Activated CD8-positive, alpha-beta memory T cell treated with anti-CD3 and anti-CD28 coated beads for 48 hours (primary cell): ENCODE results near the gene ACP7.
"Not testable (repeated sequence)": the region's sequence is repeated elsewhere in the genome, so short reads cannot be mapped to it uniquely, and the experiment has no call there.

Experiments used
- DNase-seq, 3 experiments: peaks; one replicate each; pipeline ENCODE4 v3.0.0-alpha.2; 2020; ENCODE audit warnings: low read depth in 2 of 3, low spot score in 2 of 3

The ACP7 gene, protein sequence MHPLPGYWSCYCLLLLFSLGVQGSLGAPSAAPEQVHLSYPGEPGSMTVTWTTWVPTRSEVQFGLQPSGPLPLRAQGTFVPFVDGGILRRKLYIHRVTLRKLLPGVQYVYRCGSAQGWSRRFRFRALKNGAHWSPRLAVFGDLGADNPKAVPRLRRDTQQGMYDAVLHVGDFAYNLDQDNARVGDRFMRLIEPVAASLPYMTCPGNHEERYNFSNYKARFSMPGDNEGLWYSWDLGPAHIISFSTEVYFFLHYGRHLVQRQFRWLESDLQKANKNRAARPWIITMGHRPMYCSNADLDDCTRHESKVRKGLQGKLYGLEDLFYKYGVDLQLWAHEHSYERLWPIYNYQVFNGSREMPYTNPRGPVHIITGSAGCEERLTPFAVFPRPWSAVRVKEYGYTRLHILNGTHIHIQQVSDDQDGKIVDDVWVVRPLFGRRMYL

DNA sequence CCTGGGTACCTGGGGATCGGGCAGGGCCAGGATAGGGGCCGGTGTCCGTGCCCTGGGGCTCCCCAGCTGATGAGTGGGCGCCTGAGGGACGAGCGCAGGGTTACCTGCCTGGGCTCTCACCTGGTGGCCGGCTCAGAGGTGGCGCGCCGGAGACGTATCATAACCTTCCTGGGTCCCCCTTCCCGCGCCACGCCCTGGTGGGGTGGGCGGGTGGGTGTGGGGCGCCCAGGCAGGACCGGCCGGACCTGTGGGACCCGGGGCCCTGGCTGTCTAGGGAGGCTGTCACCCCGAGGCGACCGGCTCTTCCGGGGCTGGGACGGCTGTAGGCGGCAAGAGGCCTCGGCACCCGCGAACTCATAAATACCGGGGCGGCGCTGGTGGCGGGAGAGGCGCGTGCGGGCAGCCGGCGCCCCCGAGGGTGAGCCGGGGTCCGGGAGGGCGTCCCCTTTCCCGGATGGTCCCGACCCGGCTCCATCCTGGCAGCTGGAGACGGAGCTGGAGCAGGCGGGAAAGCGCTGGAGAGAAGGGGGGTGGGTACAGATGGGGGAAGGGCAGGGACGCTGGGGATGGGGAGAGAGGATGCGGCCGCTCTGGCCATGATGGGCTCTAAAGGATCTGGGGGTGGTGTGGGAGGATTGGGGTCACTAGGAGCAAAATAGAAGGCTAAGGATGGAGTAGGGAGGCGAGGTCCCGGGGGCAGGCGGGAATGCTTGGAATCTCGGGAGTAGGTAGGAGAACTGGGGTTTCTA lies at the start of gene ACP7:
TSS of gene ACP7 (plus strand) at position 386 of the 749 bp plus-strand sequence. CDS start 902 bp downstream, outside the sequence.
- DNase-seq = no peak

DNA sequence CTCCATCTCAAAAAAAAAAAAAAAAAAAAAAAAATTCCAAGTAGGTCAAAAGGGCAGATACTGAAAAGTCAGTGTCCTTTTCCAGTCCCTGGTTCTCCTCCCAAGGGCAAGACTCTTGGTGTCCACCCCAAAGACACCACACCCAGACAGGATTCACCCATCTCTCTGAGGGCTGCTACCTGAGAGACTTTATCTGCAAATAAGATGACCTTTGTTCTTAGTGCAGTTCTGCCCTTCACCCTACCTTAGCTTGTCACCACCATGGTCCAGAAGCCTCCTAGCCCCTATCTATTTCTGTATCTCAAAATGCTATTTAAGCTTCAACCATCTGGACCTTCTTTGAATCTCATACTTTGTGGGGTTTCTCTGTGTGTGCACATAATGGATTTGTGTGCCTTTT lies 47.6 kb upstream of the ACP7 start:
- no peak for DNase-seq

DNA sequence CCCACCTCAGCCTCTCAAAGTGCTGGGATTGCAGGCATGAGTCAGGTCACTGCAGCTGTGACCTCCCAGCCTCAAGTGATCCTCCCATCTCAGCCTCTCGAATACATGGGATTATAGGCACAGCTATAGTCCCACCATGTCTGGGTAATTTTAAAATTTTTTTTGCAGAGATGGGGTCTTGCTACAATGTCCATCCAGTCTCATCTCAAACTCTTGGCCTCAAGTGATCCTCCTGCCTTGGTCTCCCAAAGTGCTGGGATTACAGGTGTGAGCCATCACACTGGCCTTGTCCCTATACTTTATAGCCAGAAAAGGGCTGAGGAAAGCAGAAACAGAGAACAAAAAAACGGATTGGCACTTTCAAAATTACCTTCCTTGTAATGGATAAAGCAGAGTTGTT lies 47.0 kb upstream of the ACP7 start:
- no peak for DNase-seq

- no peak for DNase-seq
These were observed 46.1 kb upstream of the ACP7 start for GRCh38 chr19:39038098-39038497.

GRCh38 chr19:39045506-39045905 lies 38.7 kb upstream of the ACP7 start:
- no peak for DNase-seq

DNA sequence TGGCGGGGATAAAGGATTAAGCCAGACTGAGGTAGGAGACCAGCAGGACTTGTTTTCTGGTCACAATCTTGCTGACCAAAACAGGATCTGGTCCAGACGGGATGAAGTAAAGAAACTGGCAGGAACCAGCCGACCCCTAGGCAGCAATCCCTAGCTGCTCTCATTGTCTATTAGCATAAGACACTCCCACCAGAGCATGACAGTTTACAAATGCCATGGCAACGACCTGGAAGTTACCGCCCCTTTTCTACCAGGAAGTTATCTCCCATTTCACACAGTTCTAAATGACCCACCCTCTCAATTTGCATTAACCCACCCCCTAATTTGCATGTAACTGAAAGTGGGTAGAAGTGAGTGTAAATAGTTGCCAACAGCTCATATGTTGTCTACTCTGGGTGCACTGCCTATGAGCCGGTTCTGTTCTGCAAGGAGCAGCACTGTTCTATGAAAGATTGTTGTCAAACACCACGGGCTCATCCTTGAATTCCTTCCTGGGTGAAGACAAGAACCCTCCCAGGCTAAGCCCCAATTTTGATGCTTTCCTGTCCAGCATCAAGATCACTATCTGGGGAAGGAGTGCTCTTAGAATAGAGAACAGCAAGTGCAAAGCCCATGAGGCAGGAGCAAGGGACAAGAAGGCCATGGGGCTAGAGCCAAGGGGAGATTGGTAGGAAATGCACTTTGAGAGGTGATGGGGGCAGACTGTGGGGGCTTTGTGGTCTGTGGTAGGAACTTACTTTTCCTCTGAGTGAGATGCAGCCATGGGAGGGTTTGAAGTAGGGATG lies 37.9 kb upstream of the ACP7 start:
- DNase-seq = no peak

DNA sequence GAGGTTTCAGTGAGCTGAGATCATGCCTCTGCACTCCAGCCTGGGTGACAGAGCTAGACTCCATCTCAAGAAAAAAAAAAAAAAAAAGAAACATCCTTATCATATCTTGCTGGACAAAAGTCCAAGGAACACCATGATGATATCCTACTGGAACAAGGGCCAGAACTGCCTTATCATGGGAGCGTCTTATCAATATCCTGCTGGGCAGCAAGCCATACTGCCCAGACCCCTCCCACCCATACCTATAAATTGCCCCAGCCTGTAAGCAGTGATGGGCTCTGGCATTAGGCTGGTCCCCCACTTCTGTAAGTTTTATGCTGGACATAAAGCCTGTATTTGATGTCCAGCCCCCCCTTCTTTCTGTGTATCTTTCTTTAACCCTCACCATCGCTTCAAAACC lies 37.1 kb upstream of the ACP7 start:
- DNase-seq = no peak

- DNase-seq = peak in 2 of 3 experiments; percentile 58 to 59
These were observed 31.9 kb upstream of the ACP7 start for GRCh38 chr19:39052243-39052746.

DNA sequence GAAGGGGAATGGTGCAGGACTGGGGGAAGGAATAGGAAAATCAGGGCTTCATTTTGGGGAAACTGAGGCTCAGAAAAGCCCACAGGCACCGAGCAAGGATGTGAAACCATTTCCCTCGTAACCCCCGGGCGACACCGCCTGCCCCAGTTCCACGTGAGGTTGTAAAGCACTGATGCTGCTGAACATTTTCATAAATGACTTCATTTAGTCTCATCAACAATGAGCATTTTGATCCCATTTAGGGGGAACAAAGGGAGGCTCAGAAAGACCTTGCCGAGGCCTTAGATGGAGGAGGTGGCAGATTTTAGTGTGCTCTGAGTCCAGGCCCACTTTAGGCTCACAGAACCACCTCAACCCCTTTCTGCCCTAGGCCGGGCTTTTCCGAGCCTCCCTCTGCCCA lies 31.3 kb upstream of the ACP7 start:
- DNase-seq = no peak

GRCh38 chr19:39053276-39054090 lies 30.7 kb upstream of the ACP7 start:
- DNase-seq = no peak

GRCh38 chr19:39054091-39054470 lies 30.1 kb upstream of the ACP7 start:
- DNase-seq = no peak

DNA sequence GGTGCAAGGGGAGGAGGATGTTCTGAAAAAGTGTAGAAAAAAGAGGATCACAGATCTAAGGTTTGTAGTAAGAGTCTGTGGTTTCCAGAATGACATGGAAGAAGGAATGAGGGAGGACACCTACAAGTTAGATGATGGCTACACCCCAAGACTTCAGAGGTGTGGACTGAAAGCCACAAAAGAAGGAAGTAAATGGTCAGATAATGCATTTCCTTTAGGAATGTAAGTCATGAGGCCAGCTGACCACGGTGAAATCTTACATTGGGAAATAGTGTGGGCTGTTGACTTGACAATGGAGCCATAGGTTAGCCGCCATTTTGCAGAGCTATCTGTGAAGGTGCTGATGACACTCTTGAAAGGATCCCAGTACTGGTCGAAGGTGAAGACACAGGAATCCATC lies 26.6 kb upstream of the ACP7 start:
- DNase-seq = no peak

- DNase-seq = no peak
These were observed 24.9 kb upstream of the ACP7 start for GRCh38 chr19:39059302-39059701.

DNA sequence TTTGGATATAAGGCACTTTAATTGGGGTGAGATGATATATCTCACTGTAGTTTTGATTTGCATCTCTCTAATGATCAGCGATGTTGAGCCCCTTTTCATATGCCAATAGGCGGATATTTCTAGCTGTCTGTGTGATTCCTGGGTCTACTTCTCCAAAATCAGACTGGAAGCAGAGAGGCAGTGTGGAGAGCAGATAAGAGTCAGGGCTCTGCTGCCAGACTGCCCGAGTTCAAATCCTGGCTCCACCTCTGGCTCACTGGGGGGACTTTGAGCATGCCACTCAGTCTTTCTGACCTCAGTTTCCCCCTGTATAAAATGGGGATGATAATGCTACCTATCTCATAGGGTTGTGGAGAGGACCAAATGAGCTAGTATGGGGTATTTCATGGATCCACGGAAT lies 24.0 kb upstream of the ACP7 start:
- no peak for DNase-seq

DNA sequence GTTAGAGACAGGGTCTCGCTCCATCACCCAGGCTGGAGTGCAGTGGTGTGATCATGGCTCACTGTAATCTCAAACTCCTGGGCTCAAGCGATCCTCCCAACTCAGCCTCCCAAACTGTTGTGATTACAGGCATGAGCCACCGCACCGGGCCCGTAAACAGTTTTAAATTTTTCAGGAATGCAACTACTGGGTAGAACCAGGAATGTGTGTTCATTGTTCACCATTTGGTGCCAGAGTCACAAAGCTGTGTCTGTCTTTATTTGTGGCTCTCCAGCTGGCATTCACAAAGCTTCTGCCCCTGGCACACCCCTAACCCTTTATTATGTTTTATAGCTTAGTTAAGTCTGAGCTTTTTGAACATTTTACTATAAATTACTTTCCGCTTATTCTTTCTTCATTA lies 19.8 kb upstream of the ACP7 start:
- no peak for DNase-seq

DNA sequence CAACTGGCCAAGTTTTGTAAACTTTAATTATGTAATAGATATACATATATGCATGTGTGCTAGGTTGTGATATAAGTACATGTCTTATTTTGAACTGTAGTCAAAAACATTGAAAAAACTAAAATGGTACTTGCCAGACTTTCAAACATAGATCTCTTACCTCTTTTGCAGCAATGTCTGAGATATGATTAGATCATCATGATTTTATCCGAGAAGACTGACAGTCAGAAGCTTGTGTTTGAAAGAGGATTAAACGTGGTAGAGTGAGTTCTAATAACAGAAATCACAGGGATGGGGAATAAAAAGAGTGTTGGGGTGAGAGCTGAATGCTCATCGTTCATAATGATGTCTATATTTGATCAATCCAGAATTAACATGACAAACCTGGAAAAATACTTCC lies 18.2 kb upstream of the ACP7 start:
- no peak for DNase-seq

GRCh38 chr19:39067104-39067503 lies 17.1 kb upstream of the ACP7 start:
- DNase-seq = no peak

GRCh38 chr19:39068259-39068658 lies 15.9 kb upstream of the ACP7 start:
- DNase-seq = not testable (repeated sequence)

GRCh38 chr19:39070888-39071287 lies 13.3 kb upstream of the ACP7 start:
- DNase-seq = no peak

GRCh38 chr19:39074205-39074692 lies 9.9 kb upstream of the ACP7 start:
- DNase-seq = no peak
